H9 (cell line): ENCODE results near the gene DNAJC7. TPM values are rescaled to one million over a fixed set of nuclear protein-coding genes. Genes with fewer than 3 reads are reported as not detected.

ENCODE experiments used
- DNase-seq: peaks from one replicate; pipeline ENCODE4 v3.0.0-alpha.2; 2017
- H2AFZ ChIP-seq: one replicate; pipeline ENCODE4 v1.6.1; 2013; ENCODE audit warnings: mild to moderate bottlenecking, low read length, control low read depth, moderate library complexity
- H2AK5ac ChIP-seq: 2 replicates; pipeline ENCODE4 v1.6.1; 2013; ENCODE audit warnings: low read length, control low read depth, mixed read lengths; ENCODE audit not compliant: insufficient read length
- H2BK120ac ChIP-seq: one replicate; pipeline ENCODE4 v1.6.1; 2013; ENCODE audit warnings: low read depth, mild to moderate bottlenecking, low read length, control low read depth, inconsistent platforms; ENCODE audit not compliant: poor library complexity, severe bottlenecking
- H2BK12ac ChIP-seq: 2 replicates; pipeline ENCODE4 v1.6.1; 2013; ENCODE audit warnings: low read length, control low read depth, mixed read lengths, low read depth; ENCODE audit not compliant: insufficient read length
- H2BK15ac ChIP-seq: 2 replicates; pipeline ENCODE4 v1.6.1; 2013; ENCODE audit warnings: low read depth, low read length, control low read depth
- H2BK20ac ChIP-seq: one replicate; pipeline ENCODE4 v1.6.1; 2013; ENCODE audit warnings: low read depth, mild to moderate bottlenecking, low read length, control low read depth, inconsistent platforms; ENCODE audit not compliant: poor library complexity, severe bottlenecking
- H2BK5ac ChIP-seq: 2 replicates; pipeline ENCODE4 v1.6.1; 2013; ENCODE audit warnings: low read length, control low read depth, mixed read lengths; ENCODE audit not compliant: insufficient read length
- H3K14ac ChIP-seq: 2 replicates; pipeline ENCODE4 v1.6.1; 2013; ENCODE audit warnings: low read length, control low read depth; ENCODE audit not compliant: insufficient read depth
- H3K18ac ChIP-seq: 2 replicates; pipeline ENCODE4 v1.6.1; 2013; ENCODE audit warnings: low read depth, mild to moderate bottlenecking, mixed read lengths, low read length, control low read depth; ENCODE audit not compliant: insufficient read length
- H3K23ac ChIP-seq: 2 replicates; pipeline ENCODE4 v1.6.1; 2013; ENCODE audit warnings: low read length, control low read depth, mixed read lengths, low read depth; ENCODE audit not compliant: insufficient read length
- H3K23me2 ChIP-seq: 2 replicates; pipeline ENCODE4 v1.6.1; 2013; ENCODE audit warnings: low read depth, mild to moderate bottlenecking, mixed read lengths, low read length, control low read depth; ENCODE audit not compliant: insufficient read length, poor library complexity, severe bottlenecking
- H3K27ac ChIP-seq: 2 replicates; pipeline ENCODE4 v1.5.1; 2013; ENCODE audit warnings: low read length, control low read depth, mixed read lengths, low read depth; ENCODE audit not compliant: insufficient read length
- H3K27me3 ChIP-seq: 2 replicates; pipeline ENCODE4 v1.6.1; 2013; ENCODE audit warnings: low read length, control low read depth, inconsistent platforms; ENCODE audit not compliant: insufficient read depth
- H3K4ac ChIP-seq: 2 replicates; pipeline ENCODE4 v1.6.1; 2013; ENCODE audit warnings: low read depth, mild to moderate bottlenecking, control low read depth, inconsistent platforms, low read length, moderate library complexity
- H3K4me1 ChIP-seq: 2 replicates; pipeline ENCODE4 v1.6.1; 2013; ENCODE audit warnings: low read length, control low read depth, inconsistent platforms; ENCODE audit not compliant: insufficient read depth
- H3K4me2 ChIP-seq: 2 replicates; pipeline ENCODE4 v1.6.1; 2013; ENCODE audit warnings: low read length, control low read depth, mixed read lengths; ENCODE audit not compliant: insufficient read length, insufficient read depth
- H3K56ac ChIP-seq: 2 replicates; pipeline ENCODE4 v1.6.1; 2013; ENCODE audit warnings: low read depth, mild to moderate bottlenecking, mixed read lengths, low read length, control low read depth; ENCODE audit not compliant: insufficient read length
- H3K79me1 ChIP-seq: 2 replicates; pipeline ENCODE4 v1.6.1; 2013; ENCODE audit warnings: low read depth, mild to moderate bottlenecking, moderate library complexity, low read length, control low read depth, inconsistent platforms; ENCODE audit not compliant: insufficient read depth, poor library complexity, severe bottlenecking
- H3K79me2 ChIP-seq: 2 replicates; pipeline ENCODE4 v1.6.1; 2013; ENCODE audit warnings: low read length, control low read depth, inconsistent platforms; ENCODE audit not compliant: insufficient read depth
- H3K9ac ChIP-seq: 2 replicates; pipeline ENCODE4 v1.6.1; 2013; ENCODE audit warnings: low read length, control low read depth, mixed read lengths; ENCODE audit not compliant: insufficient read length; ENCODE audit errors: extremely low read depth
- H3K9me3 ChIP-seq: one replicate; pipeline ENCODE4 v1.6.1; 2013; ENCODE audit warnings: low read depth, low read length, inconsistent platforms; ENCODE audit not compliant: control insufficient read depth
- H3T11ph ChIP-seq: one replicate; pipeline ENCODE4 v1.6.1; 2013; ENCODE audit warnings: mild to moderate bottlenecking, low read length, control low read depth, inconsistent platforms
- H4K20me1 ChIP-seq: one replicate; pipeline ENCODE4 v1.6.1; 2013; ENCODE audit not compliant: control insufficient read depth, insufficient read length, insufficient read depth
- H4K5ac ChIP-seq: 2 replicates; pipeline ENCODE4 v1.6.1; 2013; ENCODE audit warnings: low read depth, mild to moderate bottlenecking, mixed read lengths, low read length, control low read depth; ENCODE audit not compliant: insufficient read length
- H4K8ac ChIP-seq: replicated peaks from 2 replicates; pipeline ENCODE4 v1.6.1; 2013; ENCODE audit warnings: low read length, control low read depth, mixed read lengths, low read depth; ENCODE audit not compliant: insufficient read length
- H4K91ac ChIP-seq: 2 replicates; pipeline ENCODE4 v1.6.1; 2013; ENCODE audit warnings: low read depth, mild to moderate bottlenecking, moderate library complexity, mixed read lengths, low read length, control low read depth; ENCODE audit not compliant: insufficient read length
- H3K27ac Mint-ChIP-seq, 3 experiments: 2 replicates in 2 of 3; 3 replicates in 1 of 3; pipeline ENCODE4 v1.8.0; 2020 to 2021; ENCODE audit warnings: mixed read lengths in 3 of 3, mild to moderate bottlenecking in 1 of 3, moderate library complexity in 1 of 3
- H3K27me3 Mint-ChIP-seq: 2 replicates; pipeline ENCODE4 v1.8.0; 2021; ENCODE audit warnings: low read depth, mild to moderate bottlenecking, moderate library complexity, mixed read lengths
- H3K36me3 Mint-ChIP-seq, 3 experiments: 2 replicates in 2 of 3; 3 replicates in 1 of 3; pipeline ENCODE4 v1.8.0; 2020 to 2021; ENCODE audit warnings: low read depth in 3 of 3, mixed read lengths in 3 of 3; ENCODE audit not compliant: insufficient read depth in 1 of 3
- H3K4me1 Mint-ChIP-seq, 2 experiments: 2 replicates each; pipeline ENCODE4 v1.8.0; 2020; ENCODE audit warnings: mixed read lengths in 2 of 2
- H3K4me3 Mint-ChIP-seq, 2 experiments: 2 replicates in 1 of 2; 3 replicates in 1 of 2; pipeline ENCODE4 v1.8.0; 2020 to 2021; ENCODE audit warnings: mild to moderate bottlenecking in 2 of 2, mixed read lengths in 2 of 2, moderate library complexity in 1 of 2
- H3K9me3 Mint-ChIP-seq, 2 experiments: 2 replicates in 1 of 2; 3 replicates in 1 of 2; pipeline ENCODE4 v1.8.0; 2020; ENCODE audit warnings: mild to moderate bottlenecking in 2 of 2, mixed read lengths in 2 of 2, moderate library complexity in 1 of 2
- WGBS: extraction: QIAGEN DNeasy Blood & Tissue Kit; methylation state at CpG from one replicate; pipeline ENCODE4 v1.1.7; 2013; ENCODE audit warnings: missing lambda C conversion rate, low lambda C conversion rate, mixed read lengths; ENCODE audit not compliant: insufficient read length; ENCODE audit errors: extremely low coverage; 5-methylcytosine and 5-hydroxymethylcytosine counted together
- total RNA-seq: library from RNA; stranded (reverse); gene quantifications from 2 replicates; pipeline ENCODE4 v1.2.1, GENCODE V29; 2021
- TF ChIP-seq, protein P1 (sequence below): fragments of 200-600 bp; sonication (generic); conservative IDR thresholded peaks from 3 replicates; pipeline ENCODE4 v1.8.0; 2021; ENCODE audit warnings: antibody characterized with exemption, mild to moderate bottlenecking

DNAJC7 gene
- total RNA-seq, 1 experiment from 2014 or later = 141 TPM

DNA sequence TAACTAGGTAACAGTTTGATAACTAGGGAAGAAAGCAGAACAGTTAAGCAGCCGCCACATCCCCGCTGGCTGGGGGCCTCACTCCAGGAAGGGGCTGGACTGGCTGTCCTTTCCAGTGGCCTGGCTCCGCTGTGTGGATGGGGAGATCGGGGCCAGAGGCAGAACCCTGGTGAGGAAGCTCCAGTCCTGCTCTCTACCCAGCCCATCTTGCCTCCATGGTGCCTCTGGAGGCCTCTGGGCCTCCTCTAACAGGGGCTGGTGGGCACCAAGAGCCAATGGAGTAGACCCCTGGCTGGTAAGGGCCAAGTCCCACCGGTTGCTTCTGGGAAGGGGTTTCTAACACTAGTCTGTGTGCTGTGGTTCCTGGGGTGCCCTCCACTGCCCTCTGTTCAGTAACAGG, 42.6 kb downstream of the DNAJC7 start:
- H3K4me1 ChIP-seq = no peaks in the 10 kb centered on the region
- Mint-ChIP-seq H3K9me3 (no peaks in the 10 kb centered on the region), H3K4me3 (no peak overlapping the region), H3K27me3 (no peaks in the 10 kb centered on the region), H3K4me1 (no peaks in the 10 kb centered on the region), H3K36me3 (peaks cover 32 to 82% (median 82%) of the 10 kb centered on the region in 3 experiments), H3K27ac (no peak overlapping the region)
- H3K4ac ChIP-seq = no peak overlapping the region
- no peak overlapping the region for H2BK12ac ChIP-seq
- no peak overlapping the region for H4K91ac ChIP-seq
- no peaks in the 10 kb centered on the region for H3K79me1 ChIP-seq
- H4K5ac ChIP-seq = no peak overlapping the region
- no peak overlapping the region for H2BK20ac ChIP-seq
- H3K79me2 ChIP-seq = no peaks in the 10 kb centered on the region
- WGBS = no CpG with 5 or more reads among the region's 5 CpGs
- H3K4me2 ChIP-seq = no peak overlapping the region
- H2AFZ ChIP-seq = no peak overlapping the region
- H3K9ac ChIP-seq = no peak overlapping the region
- no peak for DNase-seq
- H3K14ac ChIP-seq = no peak overlapping the region
- no peaks in the 10 kb centered on the region for H3K23me2 ChIP-seq
- H3K56ac ChIP-seq = no peak overlapping the region
- H4K8ac ChIP-seq = no peak overlapping the region
- no peaks in the 10 kb centered on the region for H4K20me1 ChIP-seq
- H3K27ac ChIP-seq = no peak overlapping the region
- H3K23ac ChIP-seq = no peak overlapping the region
- H2BK15ac ChIP-seq = no peak overlapping the region
- no peak overlapping the region for H2BK120ac ChIP-seq
- no peak overlapping the region for H3T11ph ChIP-seq
- H2AK5ac ChIP-seq = no peak overlapping the region
- H3K27me3 ChIP-seq = no peaks in the 10 kb centered on the region
- H2BK5ac ChIP-seq = no peak overlapping the region
- H3K18ac ChIP-seq = no peak overlapping the region
- no peaks in the 10 kb centered on the region for H3K9me3 ChIP-seq
- TF ChIP-seq, protein P1, sequence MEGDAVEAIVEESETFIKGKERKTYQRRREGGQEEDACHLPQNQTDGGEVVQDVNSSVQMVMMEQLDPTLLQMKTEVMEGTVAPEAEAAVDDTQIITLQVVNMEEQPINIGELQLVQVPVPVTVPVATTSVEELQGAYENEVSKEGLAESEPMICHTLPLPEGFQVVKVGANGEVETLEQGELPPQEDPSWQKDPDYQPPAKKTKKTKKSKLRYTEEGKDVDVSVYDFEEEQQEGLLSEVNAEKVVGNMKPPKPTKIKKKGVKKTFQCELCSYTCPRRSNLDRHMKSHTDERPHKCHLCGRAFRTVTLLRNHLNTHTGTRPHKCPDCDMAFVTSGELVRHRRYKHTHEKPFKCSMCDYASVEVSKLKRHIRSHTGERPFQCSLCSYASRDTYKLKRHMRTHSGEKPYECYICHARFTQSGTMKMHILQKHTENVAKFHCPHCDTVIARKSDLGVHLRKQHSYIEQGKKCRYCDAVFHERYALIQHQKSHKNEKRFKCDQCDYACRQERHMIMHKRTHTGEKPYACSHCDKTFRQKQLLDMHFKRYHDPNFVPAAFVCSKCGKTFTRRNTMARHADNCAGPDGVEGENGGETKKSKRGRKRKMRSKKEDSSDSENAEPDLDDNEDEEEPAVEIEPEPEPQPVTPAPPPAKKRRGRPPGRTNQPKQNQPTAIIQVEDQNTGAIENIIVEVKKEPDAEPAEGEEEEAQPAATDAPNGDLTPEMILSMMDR = no peak
